Forelimb muscle (tissue), 1 donor: ENCODE data around the gene KLHL21. TPM values are rescaled to one million over a fixed set of nuclear protein-coding genes. Genes with fewer than 3 reads are reported as not detected.
"Not testable (repeated sequence)": the region's sequence is repeated elsewhere in the genome, so short reads cannot be mapped to it uniquely, and the experiment has no call there.

Experiments
- DNase-seq: peaks from one replicate; pipeline ENCODE4 v3.0.0-alpha.2; 2013; ENCODE audit warnings: low read depth
- polyA plus RNA-seq: library from polyadenylated mRNA; unstranded; fragments of 120-200 nt; gene quantifications from one replicate; pipeline ENCODE4 v1.2.1, GENCODE V29; 2013; ENCODE audit not compliant: insufficient read length

Gene KLHL21
- polyA plus RNA-seq, 1 donor = 41.1 TPM

- DNase-seq = no peak
Measured at GRCh38 chr1:6585081-6585722, 17.5 kb downstream of the KLHL21 start.

GRCh38 chr1:6584126-6585080 is 18.3 kb downstream of the KLHL21 start:
- no peak for DNase-seq

GRCh38 chr1:6582370-6582769 is 20.3 kb downstream of the KLHL21 start:
- no peak for DNase-seq

- no peak for DNase-seq
Measured at GRCh38 chr1:6581561-6582305, 20.9 kb downstream of the KLHL21 start.

- no peak for DNase-seq
Measured at GRCh38 chr1:6580593-6581409, 21.9 kb downstream of the KLHL21 start.

- no peak for DNase-seq
Measured at GRCh38 chr1:6580119-6580592, 22.5 kb downstream of the KLHL21 start.

GRCh38 chr1:6579374-6580118 is 23.1 kb downstream of the KLHL21 start, which contains the start of gene ZBTB48:
Gene ZBTB48 (plus strand): TSS chr1:6579994. CDS start chr1:6580610, 616 bp downstream.
- peak; percentile 95 for DNase-seq

- no peak for DNase-seq
Measured at GRCh38 chr1:6578624-6579373, 23.9 kb downstream of the KLHL21 start.

- DNase-seq = no peak
Measured at GRCh38 chr1:6577831-6578525, 24.7 kb downstream of the KLHL21 start.

GRCh38 chr1:6574818-6575217 is 27.9 kb downstream of the KLHL21 start:
- DNase-seq = no peak

GRCh38 chr1:6574025-6574620 is 28.5 kb downstream of the KLHL21 start:
- no peak for DNase-seq

- DNase-seq = no peak
Measured at GRCh38 chr1:6572653-6573383, 29.9 kb downstream of the KLHL21 start.

- DNase-seq = no peak
Measured at GRCh38 chr1:6570987-6571386, 31.7 kb downstream of the KLHL21 start.

- no peak for DNase-seq
Measured at GRCh38 chr1:6570100-6570499, 32.6 kb downstream of the KLHL21 start.

- DNase-seq = no peak
Measured at GRCh38 chr1:6569033-6569432, 33.6 kb downstream of the KLHL21 start.

- DNase-seq = no peak
Measured at GRCh38 chr1:6560267-6560666, 42.4 kb downstream of the KLHL21 start.

GRCh38 chr1:6559161-6559560 is 43.5 kb downstream of the KLHL21 start:
- DNase-seq = not testable (repeated sequence)

- no peak for DNase-seq
Measured at GRCh38 chr1:6557597-6557996, 45.1 kb downstream of the KLHL21 start.
